Measurements from ENCODE around the gene ATP6V1B1. TPM values are rescaled to one million over a fixed set of nuclear protein-coding genes. Genes with fewer than 3 reads are reported as not detected.

The ATP6V1B1 gene
- total RNA-seq, 3 donors from 2014 or later (not counting 1 experiment from before 2014, with no cell fraction given), result not detected

DNA sequence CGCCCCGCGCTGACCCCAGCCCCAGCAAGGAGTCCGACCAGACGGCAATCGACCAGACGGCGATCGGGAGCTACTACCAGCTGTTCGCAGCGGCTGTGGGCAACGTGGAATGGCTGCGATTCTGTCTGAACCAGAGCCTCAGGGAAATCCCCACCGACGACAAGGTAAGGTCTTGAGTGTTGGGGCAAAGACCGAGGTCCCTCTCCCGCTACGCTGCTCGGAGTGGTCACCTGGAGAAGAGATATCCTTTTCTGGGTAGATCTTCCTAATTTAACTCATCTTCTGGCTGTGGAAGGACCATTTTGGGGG lies 43.4 kb downstream of the ATP6V1B1 start:
- Mint-ChIP-seq H3K36me3 (no peaks in the 10 kb centered on the region), H3K4me1 (peaks cover 21 to 22% of the 10 kb centered on the region in 2 donors), H3K4me3 (peak overlapping the region; percentile 77), H3K9me3 (no peaks in the 10 kb centered on the region), H3K27me3 (ENCODE audit: low read depth in 2 of 2) (no peaks in the 10 kb centered on the region), H3K27ac (peak overlapping the region; percentile 9 to 27)
- no peaks in the 10 kb centered on the region for H3K36me3 ChIP-seq (ENCODE audit: control insufficient read depth, insufficient read depth, low read length)
- TF ChIP-seq, protein P1, sequence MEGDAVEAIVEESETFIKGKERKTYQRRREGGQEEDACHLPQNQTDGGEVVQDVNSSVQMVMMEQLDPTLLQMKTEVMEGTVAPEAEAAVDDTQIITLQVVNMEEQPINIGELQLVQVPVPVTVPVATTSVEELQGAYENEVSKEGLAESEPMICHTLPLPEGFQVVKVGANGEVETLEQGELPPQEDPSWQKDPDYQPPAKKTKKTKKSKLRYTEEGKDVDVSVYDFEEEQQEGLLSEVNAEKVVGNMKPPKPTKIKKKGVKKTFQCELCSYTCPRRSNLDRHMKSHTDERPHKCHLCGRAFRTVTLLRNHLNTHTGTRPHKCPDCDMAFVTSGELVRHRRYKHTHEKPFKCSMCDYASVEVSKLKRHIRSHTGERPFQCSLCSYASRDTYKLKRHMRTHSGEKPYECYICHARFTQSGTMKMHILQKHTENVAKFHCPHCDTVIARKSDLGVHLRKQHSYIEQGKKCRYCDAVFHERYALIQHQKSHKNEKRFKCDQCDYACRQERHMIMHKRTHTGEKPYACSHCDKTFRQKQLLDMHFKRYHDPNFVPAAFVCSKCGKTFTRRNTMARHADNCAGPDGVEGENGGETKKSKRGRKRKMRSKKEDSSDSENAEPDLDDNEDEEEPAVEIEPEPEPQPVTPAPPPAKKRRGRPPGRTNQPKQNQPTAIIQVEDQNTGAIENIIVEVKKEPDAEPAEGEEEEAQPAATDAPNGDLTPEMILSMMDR (IDR thresholded peaks at IDR 0.05), result no peak
- H3K27me3 ChIP-seq (ENCODE audit: control insufficient read depth, insufficient read depth, low read length), result no peaks in the 10 kb centered on the region
- no peak overlapping the region for H3K4me3 ChIP-seq (ENCODE audit: low read length)
- intact Hi-C loops (cut with micrococcal nuclease), result no loop called here
- DNase-seq, result peak in 1 of 2 donors; percentile 33
- peak in 1 of 3 donors; percentile 9 for ATAC-seq
- WGBS (ENCODE audit: insufficient coverage), result 55% methylated on average over 19 of the region's 19 CpGs
- H3K4me1 ChIP-seq (ENCODE audit: control insufficient read depth, insufficient read depth, low read length), result peaks cover 23% of the 10 kb centered on the region
- H3K9me3 ChIP-seq (ENCODE audit: control insufficient read depth, insufficient read depth, low read length), result no peaks in the 10 kb centered on the region
- no peak overlapping the region for H3K27ac ChIP-seq (ENCODE audit: low read length)

DNA sequence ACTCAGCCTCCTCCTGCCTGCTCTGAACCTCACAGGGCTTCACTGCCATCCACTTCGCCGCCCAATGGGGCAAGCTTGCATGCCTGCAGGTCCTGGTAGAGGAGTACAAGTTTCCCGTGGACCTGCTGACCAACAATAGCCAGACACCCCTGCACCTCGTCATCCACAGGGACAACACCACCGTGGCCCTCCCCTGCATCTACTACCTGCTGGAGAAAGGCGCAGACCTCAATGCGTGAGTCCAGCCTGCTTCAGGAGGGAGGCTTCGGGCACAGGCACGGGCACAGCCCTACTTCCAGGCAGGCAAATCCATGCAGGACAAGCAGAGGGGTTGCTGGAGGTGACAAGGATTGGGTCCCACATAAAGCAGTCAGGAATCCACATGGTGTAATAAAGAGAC lies 43.9 kb downstream of the ATP6V1B1 start:
- H3K9me3 Mint-ChIP-seq, result no peaks in the 10 kb centered on the region
- Histone ChIP-seq H3K27ac (ENCODE audit: low read length) (no peak overlapping the region), H3K27me3 (ENCODE audit: control insufficient read depth, insufficient read depth, low read length) (no peaks in the 10 kb centered on the region), H3K36me3 (ENCODE audit: control insufficient read depth, insufficient read depth, low read length) (no peaks in the 10 kb centered on the region), H3K9me3 (ENCODE audit: control insufficient read depth, insufficient read depth, low read length) (no peaks in the 10 kb centered on the region), H3K4me3 (ENCODE audit: low read length) (no peak overlapping the region), H3K4me1 (ENCODE audit: control insufficient read depth, insufficient read depth, low read length) (peaks cover 27% of the 10 kb centered on the region)
- H3K4me3 Mint-ChIP-seq, result peak overlapping the region; percentile 77
- peak overlapping the region; percentile 9 to 27 for H3K27ac Mint-ChIP-seq
- H3K27me3 Mint-ChIP-seq (ENCODE audit: low read depth in 2 of 2), result no peaks in the 10 kb centered on the region
- DNase-seq, result peak in 1 of 2 donors; percentile 8
- no peak for ATAC-seq
- TF ChIP-seq, protein P1 (IDR thresholded peaks at IDR 0.05), result no peak
- intact Hi-C loops (cut with micrococcal nuclease), result no loop called here
- H3K4me1 Mint-ChIP-seq, result peaks cover 26 to 27% of the 10 kb centered on the region in 2 donors
- WGBS (ENCODE audit: insufficient coverage), result 97% methylated on average over 9 of the region's 9 CpGs
- H3K36me3 Mint-ChIP-seq, result no peaks in the 10 kb centered on the region

DNA sequence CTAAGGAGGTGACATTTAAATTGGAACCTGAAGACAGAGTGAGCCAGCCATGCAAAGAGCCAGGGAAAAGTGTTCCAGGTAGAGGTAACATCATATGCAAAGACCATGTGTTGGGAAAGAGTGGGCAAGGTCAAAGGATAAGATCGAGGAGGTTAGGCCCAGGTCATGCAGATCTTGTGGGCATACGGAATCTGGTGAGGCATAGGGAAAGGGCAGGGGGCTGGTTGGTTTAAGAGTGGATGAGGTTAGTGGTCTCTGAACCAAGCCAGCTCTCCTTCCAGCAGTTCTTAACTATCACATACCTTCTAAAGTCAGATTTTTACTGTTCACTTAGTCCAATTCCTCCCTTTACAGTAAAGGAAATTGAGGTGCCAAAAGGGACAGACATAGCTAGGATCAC lies 45.7 kb downstream of the ATP6V1B1 start:
- intact Hi-C loops (cut with micrococcal nuclease), result no loop called here
- 93% methylated on average over 2 of the region's 2 CpGs for WGBS (ENCODE audit: insufficient coverage)
- no peaks in the 10 kb centered on the region for H3K27me3 ChIP-seq (ENCODE audit: control insufficient read depth, insufficient read depth, low read length)

More for the DNA sequence above, 45.7 kb downstream of the ATP6V1B1 start:
- H3K36me3 ChIP-seq (ENCODE audit: control insufficient read depth, insufficient read depth, low read length), result no peaks in the 10 kb centered on the region
- no peaks in the 10 kb centered on the region for H3K9me3 ChIP-seq (ENCODE audit: control insufficient read depth, insufficient read depth, low read length)
- DNase-seq (peak in 1 of 2 donors; percentile 9), ATAC-seq (no peak)
- Mint-ChIP-seq H3K4me1 (peaks cover 26 to 30% of the 10 kb centered on the region in 2 donors), H3K27me3 (ENCODE audit: low read depth in 2 of 2) (no peaks in the 10 kb centered on the region), H3K27ac (no peak overlapping the region), H3K9me3 (no peaks in the 10 kb centered on the region), H3K4me3 (no peak overlapping the region), H3K36me3 (no peaks in the 10 kb centered on the region)
- TF ChIP-seq, protein P1 (IDR thresholded peaks at IDR 0.05), result no peak
- no peak overlapping the region for H3K27ac ChIP-seq (ENCODE audit: low read length)
- H3K4me1 ChIP-seq (ENCODE audit: control insufficient read depth, insufficient read depth, low read length), result peaks cover 33% of the 10 kb centered on the region
- H3K4me3 ChIP-seq (ENCODE audit: low read length), result no peak overlapping the region

All from natural killer cell (primary cell).